ENCODE data around the gene FAM20A. TPM values are rescaled to one million over a fixed set of nuclear protein-coding genes. Genes with fewer than 3 reads are reported as not detected.

The FAM20A gene
- total and polyA plus RNA-seq, 2 of the 8 experiments (the other 6 are each of a cell fraction or from before 2014, with no cell fraction given), result 3.6 to 11.9 TPM

DNA sequence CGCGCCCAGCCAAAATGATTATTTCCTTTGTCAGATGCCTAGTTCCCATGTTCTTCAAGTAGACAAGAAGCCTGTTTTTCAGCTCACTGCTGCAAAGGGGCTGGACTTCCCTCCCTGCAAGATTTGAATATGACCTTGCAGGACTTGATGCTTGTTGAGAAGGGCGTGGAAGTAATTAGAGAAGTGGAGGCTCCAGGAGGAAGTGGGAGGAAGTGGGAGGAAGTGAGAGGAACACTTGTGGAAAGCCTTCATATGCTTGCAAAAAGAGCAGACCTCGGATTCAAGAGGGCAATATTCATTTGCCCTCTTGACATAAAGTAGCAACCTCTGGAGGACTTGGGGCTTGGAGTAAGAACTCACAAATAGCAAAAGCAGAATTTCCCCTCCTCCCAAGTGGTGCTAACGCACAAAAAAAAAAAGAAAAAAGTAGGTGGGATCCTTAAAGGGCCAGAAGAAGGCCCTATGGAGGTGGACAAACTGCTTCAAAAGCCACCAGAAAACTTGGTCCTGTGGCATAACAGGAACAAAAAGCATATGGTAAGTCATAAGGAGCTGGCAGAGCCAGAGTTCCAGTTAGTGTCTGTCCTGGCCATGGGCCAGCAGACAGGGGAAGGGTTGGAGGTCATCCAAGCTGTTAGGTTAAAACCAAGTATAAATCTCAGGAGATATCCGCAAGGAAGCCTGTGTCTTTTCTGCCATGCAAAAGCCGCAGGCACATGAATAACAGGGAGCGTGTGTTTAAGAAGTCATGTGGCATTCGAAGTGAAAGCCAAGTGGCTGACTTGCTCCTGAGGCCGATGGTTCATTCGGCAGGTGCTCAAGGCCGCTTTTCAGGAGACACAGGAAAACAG lies 109.6 kb downstream of the FAM20A start:
- WGBS, 2 experiments (ENCODE audit: extremely low coverage in 1 of 2, insufficient coverage in 1 of 2, insufficient read length in 1 of 2, insufficient replicate concordance in 2 of 2, low coverage in 1 of 2, low lambda C conversion rate in 2 of 2, missing lambda C conversion rate in 1 of 2), result 90% methylated on average over 11 of the region's 12 CpGs; no CpG with 5 or more reads in 1 of the 2 experiments
- no peak overlapping the region for H3K18ac ChIP-seq (ENCODE audit: extremely low read depth, low read length)
- no peak overlapping the region for H4K91ac ChIP-seq (replicated peaks; ENCODE audit: insufficient read length, low read length)
- no peaks in the 10 kb centered on the region for H3K36me3 ChIP-seq (ENCODE audit: control insufficient read depth in 2 of 4, insufficient read depth in 4 of 4, low read length in 3 of 4)
- 0 out of 2 replicates have a peak overlapping the region, but pooled peaks have one; percentile 31 for H2AFZ ChIP-seq (ENCODE audit: low read length)
- no peaks in the 10 kb centered on the region for H3K4me1 ChIP-seq (replicated peaks in 1 of 4; ENCODE audit: control insufficient read depth in 3 of 4, insufficient read depth in 4 of 4, low read length in 3 of 4)
- no peak overlapping the region for H3K9ac ChIP-seq (replicated peaks in 1 of 4; ENCODE audit: extremely low read depth in 1 of 4, low read depth in 3 of 4, low read length in 3 of 4)
- DNase-seq (ENCODE audit: low read depth in 1 of 2, low spot score in 2 of 2), result no peak
- H2BK120ac ChIP-seq (replicated peaks; ENCODE audit: low read depth, low read length), result no peak overlapping the region
- no peak overlapping the region for H3K56ac ChIP-seq (replicated peaks; ENCODE audit: insufficient read length, low read depth, low read length)
- H2AK5ac ChIP-seq (ENCODE audit: low read depth, low read length), result no peak overlapping the region
- no peak overlapping the region for H3K23ac ChIP-seq (ENCODE audit: insufficient read length)
- H3K4me3 ChIP-seq (ENCODE audit: extremely low read depth in 1 of 4, insufficient read depth in 2 of 4, low read depth in 3 of 4, low read length in 4 of 4), result no peak overlapping the region
- H3K79me2 ChIP-seq (ENCODE audit: control insufficient read depth in 1 of 2, insufficient read depth in 2 of 2, low read length in 2 of 2), result no peaks in the 10 kb centered on the region
- H2BK12ac ChIP-seq (ENCODE audit: low read depth, low read length), result no peak overlapping the region
- H4K5ac ChIP-seq (ENCODE audit: insufficient read length, low read depth, low read length), result no peak overlapping the region
- TF ChIP-seq CHD1 (IDR thresholded peaks at IDR 0.05; ENCODE audit: low read depth, low read length) (no peak), CTBP2 (IDR thresholded peaks at IDR 0.05; ENCODE audit: borderline replicate concordance, insufficient read depth, insufficient read length, low read length) (no peak), SIX5 (IDR thresholded peaks at IDR 0.05; ENCODE audit: low read depth, low read length) (no peak)
- H3K4ac ChIP-seq (replicated peaks; ENCODE audit: insufficient read length, low read depth, low read length), result no peak overlapping the region
- no peak overlapping the region for H3K27ac ChIP-seq (ENCODE audit: low read depth, low read length)
- no peaks in the 10 kb centered on the region; a peak in 1 of 7 replicates for H3K27me3 ChIP-seq (replicated peaks in 1 of 4; ENCODE audit: control insufficient read depth in 3 of 4, extremely low read depth in 1 of 4, insufficient read depth in 3 of 4, low read length in 3 of 4)
- FAIRE-seq, result no peak
- H3K9me3 ChIP-seq (ENCODE audit: insufficient read depth in 2 of 2, low read depth in 1 of 2, low read length in 1 of 2), result peaks cover 0 to 5% of the 10 kb centered on the region in 2 experiments; a peak in 1 of 4 replicates
- no peak overlapping the region for H4K8ac ChIP-seq (ENCODE audit: extremely low read depth, insufficient read depth, low read length)
- CTCF ChIA-PET (ENCODE audit: partially characterized antibody), result interaction anchor here (0.8 to 1.4 kb wide), 2 partner anchors 25 to 28 kb away, joined by 3 to 6 read pairs; no protein-coding TSS in a partner anchor
- H3K14ac ChIP-seq (ENCODE audit: insufficient read length), result no peak overlapping the region
- H3K4me2 ChIP-seq (ENCODE audit: insufficient read depth in 1 of 2, low read depth in 2 of 2, low read length in 2 of 2), result no peak overlapping the region
- H3K79me1 ChIP-seq (ENCODE audit: low read depth, low read length), result no peaks in the 10 kb centered on the region
- no peak overlapping the region for H2BK15ac ChIP-seq (ENCODE audit: low read length)
- no peak overlapping the region for H2BK20ac ChIP-seq (ENCODE audit: low read length)
- POLR2A ChIA-PET (ENCODE audit: partially characterized antibody), result no interaction called here
- no peaks in the 10 kb centered on the region for H4K20me1 ChIP-seq (replicated peaks in 1 of 2; ENCODE audit: control insufficient read depth in 1 of 2, insufficient read depth in 2 of 2, low read length in 2 of 2)
- no peaks in the 10 kb centered on the region for H3K23me2 ChIP-seq (ENCODE audit: low read depth, low read length)
- H2BK5ac ChIP-seq (ENCODE audit: low read depth, low read length), result no peak overlapping the region
